HG02981 (cell line): ENCODE data around the gene LYRM9.
"Not testable (repeated sequence)": the region's sequence is repeated elsewhere in the genome, so short reads cannot be mapped to it uniquely, and the experiment has no call there.

Experiments
- ATAC-seq: cut with Tn5 transposase; IDR thresholded peaks from one replicate; pipeline ENCODE4 v1.9.1; 2021; ENCODE audit warnings: mild to moderate bottlenecking, moderate library complexity; ENCODE audit not compliant: unreplicated experiment

Gene LYRM9

DNA sequence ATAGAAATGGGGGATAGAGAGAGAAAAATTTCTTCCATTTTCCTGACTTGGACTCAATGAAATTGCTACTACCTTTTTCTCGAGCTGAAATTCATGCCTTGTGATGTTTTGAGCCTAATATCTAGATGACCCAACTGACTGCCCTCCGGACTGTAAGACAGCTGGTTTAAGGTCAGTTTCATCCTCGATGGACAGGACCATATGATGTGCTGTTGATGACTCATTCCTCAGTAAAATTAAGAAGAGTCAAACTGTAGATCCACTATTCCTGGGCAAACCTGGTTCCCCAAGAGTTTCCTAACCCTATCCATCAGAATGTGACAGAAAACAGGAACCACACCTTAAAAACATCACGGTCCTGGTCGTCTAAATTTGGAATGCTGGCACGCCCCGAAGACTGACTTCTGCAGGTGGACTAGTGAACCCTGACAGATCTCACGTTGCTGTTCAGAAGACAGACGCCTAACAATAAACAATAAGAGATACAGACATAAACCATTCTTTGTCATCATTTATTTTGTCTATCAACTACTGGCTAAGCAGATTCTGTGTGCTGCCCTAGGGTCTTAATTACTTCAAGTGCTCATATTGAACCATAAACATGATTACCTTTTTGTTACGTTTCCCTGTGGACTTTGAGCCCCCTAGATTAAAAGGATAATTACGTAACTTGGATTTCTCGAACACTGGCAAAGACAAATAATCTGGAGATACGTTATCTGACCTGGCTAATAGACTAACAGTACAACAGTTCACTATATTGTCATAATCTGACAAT lies 47.7 kb downstream of the LYRM9 start:
- ATAC-seq: no peak

- no peak for ATAC-seq
These were observed 52.5 kb downstream of the LYRM9 start for GRCh38 chr17:27840688-27841087.

GRCh38 chr17:27840406-27840678 lies 52.8 kb downstream of the LYRM9 start:
- not testable (repeated sequence) for ATAC-seq

GRCh38 chr17:27839571-27840405 lies 53.4 kb downstream of the LYRM9 start:
- not testable (repeated sequence) for ATAC-seq

DNA sequence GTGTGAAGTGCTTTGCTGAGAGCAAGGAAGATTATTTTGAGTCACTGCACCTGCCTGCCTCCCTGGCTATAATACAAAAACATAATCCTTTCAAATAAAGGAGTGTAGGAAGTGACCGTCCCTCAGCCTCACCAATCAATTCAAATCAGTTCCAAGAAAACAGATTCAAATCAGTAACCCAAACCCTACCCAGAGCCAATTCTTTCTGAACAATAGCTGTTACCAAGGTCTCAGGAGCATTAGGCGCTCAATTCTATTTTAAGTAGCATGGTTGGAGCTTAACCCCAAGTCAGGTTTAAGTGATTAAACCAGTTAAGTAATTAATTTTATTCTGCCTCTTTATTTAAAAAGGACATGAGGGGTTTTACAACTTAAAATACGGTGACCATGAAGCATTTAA lies 54.6 kb downstream of the LYRM9 start:
- ATAC-seq: not testable (repeated sequence)

- ATAC-seq: not testable (repeated sequence)
These were observed 55.4 kb downstream of the LYRM9 start for GRCh38 chr17:27837769-27838168.

DNA sequence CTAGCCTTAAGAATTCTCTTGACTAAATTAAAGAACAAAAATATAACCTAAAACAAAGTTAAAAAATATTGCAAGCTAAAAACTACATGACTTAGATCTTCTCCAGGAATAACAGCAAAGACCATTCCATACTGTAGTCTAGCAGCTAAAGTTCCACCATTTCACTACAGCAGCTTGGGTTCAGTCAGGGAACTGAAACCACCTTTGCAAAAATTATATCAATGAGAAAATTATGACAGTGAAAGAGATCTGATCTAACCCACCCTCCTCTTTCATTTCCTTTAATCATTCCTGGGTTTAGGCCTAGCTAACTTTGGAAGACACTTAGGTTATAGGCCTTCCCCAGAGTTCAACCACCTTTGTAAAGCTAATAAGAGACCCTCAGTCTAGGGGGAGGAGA lies 56.5 kb downstream of the LYRM9 start:
- ATAC-seq: no peak

- ATAC-seq: no peak
These were observed 58.6 kb downstream of the LYRM9 start for GRCh38 chr17:27834571-27834970.

GRCh38 chr17:27832831-27833230 lies 60.3 kb downstream of the LYRM9 start:
- no peak for ATAC-seq

DNA sequence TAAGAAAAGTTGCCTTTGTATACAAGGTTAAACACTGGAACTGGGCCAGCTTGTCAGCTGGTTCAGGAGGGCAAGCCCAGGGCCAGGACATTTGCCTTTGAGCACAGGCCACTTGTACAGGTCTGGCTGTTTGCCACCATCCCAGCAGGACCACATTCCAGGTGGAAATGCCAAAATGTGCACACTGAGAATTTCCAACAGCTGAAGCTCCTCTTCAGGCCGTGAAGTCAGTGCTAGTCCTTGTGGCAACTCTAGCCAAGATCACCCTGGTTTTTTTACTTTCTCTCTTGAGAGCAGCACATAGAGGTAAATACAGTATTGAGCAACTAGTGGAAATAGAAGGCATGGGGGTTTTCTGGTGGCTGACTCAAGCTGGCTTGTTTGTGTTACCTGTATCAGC lies 63.3 kb downstream of the LYRM9 start:
- ATAC-seq: not testable (repeated sequence)

GRCh38 chr17:27829143-27829711 lies 63.9 kb downstream of the LYRM9 start:
- ATAC-seq: not testable (repeated sequence)
